T-helper 22 cell (primary cell): ENCODE data around the gene MRPS7.
"Not testable (repeated sequence)": the region's sequence is repeated elsewhere in the genome, so short reads cannot be mapped to it uniquely, and the experiment has no call there.

Experiments used
- DNase-seq: peaks from one replicate; pipeline ENCODE4 v3.0.0-alpha.2; 2020; ENCODE audit warnings: low read depth

The MRPS7 gene

GRCh38 chr17:75244133-75244866, 17.4 kb upstream of the MRPS7 start:
- no peak for DNase-seq

GRCh38 chr17:75245011-75245410, 16.7 kb upstream of the MRPS7 start:
- no peak for DNase-seq

GRCh38 chr17:75246404-75246803, 15.3 kb upstream of the MRPS7 start:
- no peak for DNase-seq

GRCh38 chr17:75249564-75249963, 12.1 kb upstream of the MRPS7 start:
- no peak for DNase-seq

- DNase-seq, result peak; percentile 41
Observed at GRCh38 chr17:75250009-75250471, 11.6 kb upstream of the MRPS7 start.

- DNase-seq, result no peak
Observed at GRCh38 chr17:75252039-75252816, 9.5 kb upstream of the MRPS7 start.

GRCh38 chr17:75255954-75256698, 5.6 kb upstream of the MRPS7 start:
- not testable (repeated sequence) for DNase-seq

GRCh38 chr17:75257228-75257627, 4.5 kb upstream of the MRPS7 start:
- DNase-seq, result not testable (repeated sequence)

- peak; percentile 38 for DNase-seq
Observed at GRCh38 chr17:75260641-75261335, 891 bp upstream of the MRPS7 start.

- no peak for DNase-seq
Observed at GRCh38 chr17:75262112-75262606, 480 bp downstream of the MRPS7 start.

GRCh38 chr17:75263055-75263454, 1.4 kb downstream of the MRPS7 start:
- no peak for DNase-seq

GRCh38 chr17:75265614-75266315, 4.1 kb downstream of the MRPS7 start:
- DNase-seq, result no peak

- no peak for DNase-seq
Observed at GRCh38 chr17:75266316-75267152, 4.9 kb downstream of the MRPS7 start.

- no peak for DNase-seq
Observed at GRCh38 chr17:75267153-75267410, 5.4 kb downstream of the MRPS7 start.

GRCh38 chr17:75267411-75268232, 5.9 kb downstream of the MRPS7 start:
- DNase-seq, result no peak

- DNase-seq, result no peak
Observed at GRCh38 chr17:75269844-75270217, 8.2 kb downstream of the MRPS7 start.

GRCh38 chr17:75270218-75270965, 8.7 kb downstream of the MRPS7 start:
- DNase-seq, result peak; percentile 13

- DNase-seq, result no peak
Observed at GRCh38 chr17:75270966-75271232, 9.2 kb downstream of the MRPS7 start, which contains the start of gene MIF4GD. Gene MIF4GD, minus strand, starts transcription at chr17:75271231. Its CDS starts 1,036 bp downstream, at chr17:75270195.
